Hematopoietic multipotent progenitor cell treated with erythropoietin and hydrocortisone succinate and interleukin-3 and kit ligand, for 6 days (in vitro differentiated cells): ENCODE measurements around the gene MYO5A.
"Not testable (repeated sequence)": the region's sequence is repeated elsewhere in the genome, so short reads cannot be mapped to it uniquely, and the experiment has no call there.

Experiments
- DNase-seq: peaks from one replicate; pipeline ENCODE4 v3.0.0-alpha.2; 2015

MYO5A gene

GRCh38 chr15:52528564-52529340 is at the start of gene MYO5A:
MYO5A (minus strand) TSS chr15:52528880; CDS start chr15:52528806, 74 bp downstream.
- peak; percentile 75 for DNase-seq

- no peak for DNase-seq
Observed at GRCh38 chr15:52576692-52577091, 48.0 kb upstream of the MYO5A start.

GRCh38 chr15:52575573-52575972 is 46.9 kb upstream of the MYO5A start:
- DNase-seq: not testable (repeated sequence)

- DNase-seq: no peak
Observed at GRCh38 chr15:52575072-52575471, 46.4 kb upstream of the MYO5A start.

- not testable (repeated sequence) for DNase-seq
Observed at GRCh38 chr15:52574623-52575022, 45.9 kb upstream of the MYO5A start.

- peak; percentile 95 for DNase-seq
Observed at GRCh38 chr15:52568601-52569585, 40.2 kb upstream of the MYO5A start, which contains the start of gene ARPP19. ARPP19 (minus strand) TSS chr15:52569030; CDS start chr15:52568892, 138 bp downstream.

GRCh38 chr15:52567871-52568600 is 39.4 kb upstream of the MYO5A start:
- DNase-seq: peak; percentile 51

GRCh38 chr15:52566889-52567288 is 38.2 kb upstream of the MYO5A start:
- peak; percentile 43 for DNase-seq

- peak; percentile 62 for DNase-seq
Observed at GRCh38 chr15:52565417-52566358, 37.0 kb upstream of the MYO5A start.

- no peak for DNase-seq
Observed at GRCh38 chr15:52563501-52564060, 34.9 kb upstream of the MYO5A start.

- DNase-seq: peak; percentile 36
Observed at GRCh38 chr15:52559575-52559974, 30.9 kb upstream of the MYO5A start.

- DNase-seq: no peak
Observed at GRCh38 chr15:52559022-52559421, 30.3 kb upstream of the MYO5A start.

- peak; percentile 28 for DNase-seq
Observed at GRCh38 chr15:52558196-52558595, 29.5 kb upstream of the MYO5A start.

GRCh38 chr15:52557274-52557641 is 28.6 kb upstream of the MYO5A start:
- no peak for DNase-seq

- peak; percentile 22 for DNase-seq
Observed at GRCh38 chr15:52556524-52557273, 28.0 kb upstream of the MYO5A start.

- no peak for DNase-seq
Observed at GRCh38 chr15:52552303-52552702, 23.6 kb upstream of the MYO5A start.

GRCh38 chr15:52551762-52552161 is 23.1 kb upstream of the MYO5A start:
- peak; percentile 53 for DNase-seq

- DNase-seq: not testable (repeated sequence)
Observed at GRCh38 chr15:52551186-52551585, 22.5 kb upstream of the MYO5A start.

- DNase-seq: no peak
Observed at GRCh38 chr15:52546031-52546751, 17.5 kb upstream of the MYO5A start.
